Measurements from ENCODE around the gene FAXC.
A peak's percentile ranks its signal among the peaks of the same experiment; 100 is the strongest.

The FAXC gene

GRCh38 chr6:99349171-99350141 lies at the start of gene FAXC:
Gene FAXC, minus strand, starts transcription at chr6:99349674. Its CDS starts 302 bp downstream, at chr6:99349372.
- DNase-seq, result no peak

- no peak for DNase-seq
Measured at GRCh38 chr6:99397287-99397686, 47.8 kb upstream of the FAXC start.

GRCh38 chr6:99393698-99394531 lies 44.4 kb upstream of the FAXC start, which contains the start of gene COQ3:
Gene COQ3, minus strand, starts transcription at chr6:99394195. Its CDS starts 16 bp downstream, at chr6:99394179.
- peak; percentile 89 for DNase-seq

- DNase-seq, result no peak
Measured at GRCh38 chr6:99393366-99393697, 43.9 kb upstream of the FAXC start.

GRCh38 chr6:99390896-99391295 lies 41.4 kb upstream of the FAXC start:
- no peak for DNase-seq

GRCh38 chr6:99384507-99384906 lies 35.0 kb upstream of the FAXC start:
- no peak for DNase-seq

GRCh38 chr6:99378636-99379035 lies 29.2 kb upstream of the FAXC start:
- no peak for DNase-seq

- no peak for DNase-seq
Measured at GRCh38 chr6:99369533-99369932, 20.1 kb upstream of the FAXC start.

- DNase-seq, result no peak
Measured at GRCh38 chr6:99366852-99367251, 17.4 kb upstream of the FAXC start.

GRCh38 chr6:99364026-99364425 lies 14.6 kb upstream of the FAXC start:
- DNase-seq, result no peak

- DNase-seq, result no peak
Measured at GRCh38 chr6:99362678-99363268, 13.3 kb upstream of the FAXC start.

GRCh38 chr6:99359800-99360199 lies 10.3 kb upstream of the FAXC start:
- DNase-seq, result no peak

- no peak for DNase-seq
Measured at GRCh38 chr6:99356641-99357040, 7.2 kb upstream of the FAXC start.

GRCh38 chr6:99354983-99355382 lies 5.5 kb upstream of the FAXC start:
- no peak for DNase-seq

- DNase-seq, result no peak
Measured at GRCh38 chr6:99353126-99353525, 3.7 kb upstream of the FAXC start.

- DNase-seq, result no peak
Measured at GRCh38 chr6:99350573-99350972, 1.1 kb upstream of the FAXC start.

- DNase-seq, result no peak
Measured at GRCh38 chr6:99348288-99349170, 945 bp downstream of the FAXC start.

GRCh38 chr6:99347804-99348203 lies 1.7 kb downstream of the FAXC start:
- DNase-seq, result no peak

GRCh38 chr6:99346595-99346994 lies 2.9 kb downstream of the FAXC start:
- DNase-seq, result no peak

GRCh38 chr6:99345164-99345563 lies 4.3 kb downstream of the FAXC start:
- no peak for DNase-seq

GRCh38 chr6:99344289-99344688 lies 5.2 kb downstream of the FAXC start:
- DNase-seq, result no peak

- no peak for DNase-seq
Measured at GRCh38 chr6:99341862-99342455, 7.5 kb downstream of the FAXC start.

All from activated CD8-positive, alpha-beta memory T cell treated with anti-CD3 and anti-CD28 coated beads for 24 hours (primary cell).